Neural progenitor cell (in vitro differentiated cells): ENCODE data around the gene GATAD2B.

ENCODE experiments used
- CTCF ChIP-seq: fragments of 200-600 bp; sonication (generic); IDR thresholded peaks from 2 replicates; pipeline ENCODE4 v1.5.1; 2017; ENCODE audit warnings: antibody characterized with exemption, mild to moderate bottlenecking
- EZH2phosphoT487 ChIP-seq: fragments of 200-600 bp; sonication (generic); IDR thresholded peaks from 2 replicates; pipeline ENCODE4 v1.6.1; 2017; ENCODE audit warnings: antibody characterized with exemption

DNA sequence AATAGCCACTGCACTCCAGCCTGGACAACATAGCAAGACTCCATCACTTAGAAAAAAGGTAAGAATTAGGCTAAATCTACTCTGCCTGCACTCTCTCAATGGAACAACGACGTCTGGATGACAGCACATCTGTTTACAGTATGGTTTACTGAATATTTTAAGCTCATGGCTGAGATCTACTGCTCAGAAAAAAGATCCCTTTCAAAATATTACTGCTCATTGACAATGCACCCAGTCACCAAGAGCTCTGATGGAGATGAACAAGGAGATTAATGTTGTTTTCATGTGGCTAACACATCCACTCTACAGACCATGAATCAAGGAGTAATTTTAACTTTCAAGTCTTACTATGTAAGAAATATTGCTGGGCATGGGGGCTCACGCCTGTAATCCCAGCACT, 89.6 kb downstream of the GATAD2B start:
- TF ChIP-seq CTCF (no peak), EZH2phosphoT487 (no peak)
